ENCODE measurements around the gene KCTD11. TPM values are rescaled to one million over a fixed set of nuclear protein-coding genes. Genes with fewer than 3 reads are reported as not detected.
"Not testable (repeated sequence)": the region's sequence is repeated elsewhere in the genome, so short reads cannot be mapped to it uniquely, and the experiment has no call there.

Gene KCTD11
- total and polyA plus RNA-seq, 2 of the 13 experiments (the other 11 are each of a cell fraction or from before 2014, with no cell fraction given), result 1.6 to 2.6 TPM

GRCh38 chr17:7332600-7333069 lies 19.3 kb upstream of the KCTD11 start:
- POLR2A ChIA-PET; H3K27ac ChIP-seq (ENCODE audit: extremely low read length, insufficient read depth, low read length); H3K9me3 ChIP-seq (ENCODE audit: low read length); CTCF ChIA-PET (ENCODE audit: low intra/inter-chr PET ratio, low total read pairs); intact Hi-C loops (cut with micrococcal nuclease; ENCODE audit: unreplicated experiment); FAIRE-seq; in situ Hi-C loops (cut with HindIII; ENCODE audit: extremely low pct_ligation_motif_present, low pct_unique_long_range_greater_than_20kb); H3K36me3 ChIP-seq (replicated peaks in 1 of 2; ENCODE audit: control insufficient read depth in 1 of 2, insufficient read depth in 2 of 2, low read length in 2 of 2); H4K20me1 ChIP-seq (ENCODE audit: insufficient read depth, low read length); H3K9ac ChIP-seq (ENCODE audit: insufficient read depth, low read depth, low read length); BruUV-seq (replicated peaks); H3K27me3 ChIP-seq (ENCODE audit: control insufficient read depth in 1 of 2, insufficient read depth in 2 of 2, low read length in 2 of 2); H2AFZ ChIP-seq (ENCODE audit: low read length); DNase-seq (ENCODE audit: low spot score); H3K4me3 ChIP-seq (replicated peaks in 1 of 3; ENCODE audit: insufficient read depth in 1 of 3, low read depth in 2 of 3, low read length in 3 of 3); ATAC-seq: not testable (repeated sequence)
- Histone ChIP-seq H3K4me2 (ENCODE audit: low read depth, low read length) (0 out of 2 replicates have a peak overlapping the region, but pooled peaks have one; percentile 12), H3K4me1 (ENCODE audit: insufficient read depth, low read length) (peaks cover 33% of the 10 kb centered on the region), H3K79me2 (ENCODE audit: insufficient read depth, low read length) (peaks cover 12% of the 10 kb centered on the region)
- peak; percentile 66; the same call in 1 of the 2 replicates for TF ChIP-seq RAD51 (IDR thresholded peaks at IDR 0.05; ENCODE audit: borderline replicate concordance)
- 35% methylated on average over 13 of the region's 14 CpGs for WGBS (ENCODE audit: low lambda C conversion rate)

GRCh38 chr17:7334938-7335538 lies 16.9 kb upstream of the KCTD11 start:
- intact Hi-C loops (cut with micrococcal nuclease; ENCODE audit: unreplicated experiment) (no loop called here), in situ Hi-C loops (cut with HindIII; ENCODE audit: extremely low pct_ligation_motif_present, low pct_unique_long_range_greater_than_20kb) (no loop called here)
- WGBS (ENCODE audit: low lambda C conversion rate), result 2% methylated on average over 3 of the region's 3 CpGs
- Histone ChIP-seq H3K27me3 (ENCODE audit: control insufficient read depth in 1 of 2, insufficient read depth in 2 of 2, low read length in 2 of 2) (peaks cover 0 to 4% of the 10 kb centered on the region in 2 experiments; a peak in 3 of 5 replicates), H3K4me1 (ENCODE audit: insufficient read depth, low read length) (peaks cover 24% of the 10 kb centered on the region), H4K20me1 (ENCODE audit: insufficient read depth, low read length) (no peaks in the 10 kb centered on the region), H2AFZ (ENCODE audit: low read length) (no peak overlapping the region), H3K4me3 (replicated peaks in 1 of 3; ENCODE audit: insufficient read depth in 1 of 3, low read depth in 2 of 3, low read length in 3 of 3) (peak overlapping the region in 1 of 3 experiments; percentile 28; a peak in 2 of 6 replicates), H3K9me3 (ENCODE audit: low read length) (no peaks in the 10 kb centered on the region), H3K27ac (ENCODE audit: extremely low read length, insufficient read depth, low read length) (no peak overlapping the region), H3K4me2 (ENCODE audit: low read depth, low read length) (peak overlapping the region; percentile 54), H3K79me2 (ENCODE audit: insufficient read depth, low read length) (no peaks in the 10 kb centered on the region), H3K9ac (ENCODE audit: insufficient read depth, low read depth, low read length) (no peak overlapping the region), H3K36me3 (replicated peaks in 1 of 2; ENCODE audit: control insufficient read depth in 1 of 2, insufficient read depth in 2 of 2, low read length in 2 of 2) (no peaks in the 10 kb centered on the region)
- no peak for FAIRE-seq
- TF ChIP-seq HNF4A (CRISPR knock-in tag; IDR thresholded peaks at IDR 0.05), result peak; percentile 47; the same call in 1 of the 2 replicates
- no peak for TF ChIP-seq ZNF839 (CRISPR knock-in tag; IDR thresholded peaks at IDR 0.05; ENCODE audit: borderline replicate concordance)
- DNase-seq (ENCODE audit: low spot score), result no peak
- CTCF ChIA-PET (ENCODE audit: low intra/inter-chr PET ratio, low total read pairs), result no interaction called here
- BruUV-seq (replicated peaks), result no TSS peak
- peak; percentile 11; the same call in 2 of the 3 replicates for ATAC-seq
- POLR2A ChIA-PET, result interaction anchor here (0.7 to 2.7 kb wide), 12 partner anchors 9 to 249 kb away, joined by 3 to 16 read pairs (median 3); partner anchors contain the start of genes ASGR1, MPDU1 and SLC2A4

- H3K27ac ChIP-seq (ENCODE audit: extremely low read length, insufficient read depth, low read length); intact Hi-C loops (cut with micrococcal nuclease; ENCODE audit: unreplicated experiment); H2AFZ ChIP-seq (ENCODE audit: low read length); H3K4me3 ChIP-seq (replicated peaks in 1 of 3; ENCODE audit: insufficient read depth in 1 of 3, low read depth in 2 of 3, low read length in 3 of 3); CTCF ChIA-PET (ENCODE audit: low intra/inter-chr PET ratio, low total read pairs); DNase-seq (ENCODE audit: low spot score); H3K36me3 ChIP-seq (replicated peaks in 1 of 2; ENCODE audit: control insufficient read depth in 1 of 2, insufficient read depth in 2 of 2, low read length in 2 of 2); H3K27me3 ChIP-seq (ENCODE audit: control insufficient read depth in 1 of 2, insufficient read depth in 2 of 2, low read length in 2 of 2); in situ Hi-C loops (cut with HindIII; ENCODE audit: extremely low pct_ligation_motif_present, low pct_unique_long_range_greater_than_20kb); FAIRE-seq; H3K79me2 ChIP-seq (ENCODE audit: insufficient read depth, low read length); BruUV-seq (replicated peaks); ATAC-seq; H4K20me1 ChIP-seq (ENCODE audit: insufficient read depth, low read length); H3K9me3 ChIP-seq (ENCODE audit: low read length); H3K9ac ChIP-seq (ENCODE audit: insufficient read depth, low read depth, low read length): not testable (repeated sequence)
- Histone ChIP-seq H3K4me1 (ENCODE audit: insufficient read depth, low read length) (peaks cover 19% of the 10 kb centered on the region), H3K4me2 (ENCODE audit: low read depth, low read length) (0 out of 2 replicates have a peak overlapping the region, but pooled peaks have one; percentile 54)
- POLR2A ChIA-PET, result interaction anchor here (1.2 to 2.7 kb wide), 4 partner anchors 8 to 248 kb away, joined by 3 to 16 read pairs (median 5); partner anchors contain the start of gene MPDU1
- WGBS (ENCODE audit: low lambda C conversion rate), result 59% methylated on average over 12 of the region's 13 CpGs
Observed at GRCh38 chr17:7335765-7336164, 16.2 kb upstream of the KCTD11 start.
